ENCODE results near the gene NDN. TPM values are rescaled to one million over a fixed set of nuclear protein-coding genes. Genes with fewer than 3 reads are reported as not detected.

The NDN gene
- total RNA-seq, 1 experiment from 2014 or later = not detected

- Histone ChIP-seq H3K27me3 (ENCODE audit: insufficient read depth, low read depth) (peaks cover 13% of the 10 kb centered on the region; the same call in 1 of the 2 replicates), H3K9me2 (ENCODE audit: insufficient read depth) (no peaks in the 10 kb centered on the region), H3K4me1 (replicated peaks; ENCODE audit: insufficient read depth) (no peaks in the 10 kb centered on the region), H3F3A (ENCODE audit: insufficient read depth, low read depth) (no peaks in the 10 kb centered on the region), H3K4me3 (no peak overlapping the region), H4K20me1 (ENCODE audit: insufficient read depth) (no peaks in the 10 kb centered on the region), H3K36me3 (ENCODE audit: low read depth) (no peaks in the 10 kb centered on the region), H3K79me2 (ENCODE audit: low read depth) (no peaks in the 10 kb centered on the region), H3K27ac (no peak overlapping the region), H3K4me2 (no peak overlapping the region), H3K9me3 (ENCODE audit: insufficient read depth, low read depth) (no peaks in the 10 kb centered on the region), H2AFZ (no peak overlapping the region)
- ChIA-PET POLR2A (ENCODE audit: unreplicated experiment) (no interaction called here), CTCF (no interaction called here)
- TF ChIP-seq CTCF (conservative IDR thresholded peaks at IDR 0.05) = no peak
- TF ChIP-seq EZH2 (IDR thresholded peaks at IDR 0.05; ENCODE audit: low read depth) = no peak
- no peak for DNase-seq
- no TSS peak for BruUV-seq (replicated peaks)
- intact Hi-C loops (cut with micrococcal nuclease; ENCODE audit: unreplicated experiment) = no loop called here
These were observed 15.6 kb downstream of the NDN start for GRCh38 chr15:23671481-23671880.

DNA sequence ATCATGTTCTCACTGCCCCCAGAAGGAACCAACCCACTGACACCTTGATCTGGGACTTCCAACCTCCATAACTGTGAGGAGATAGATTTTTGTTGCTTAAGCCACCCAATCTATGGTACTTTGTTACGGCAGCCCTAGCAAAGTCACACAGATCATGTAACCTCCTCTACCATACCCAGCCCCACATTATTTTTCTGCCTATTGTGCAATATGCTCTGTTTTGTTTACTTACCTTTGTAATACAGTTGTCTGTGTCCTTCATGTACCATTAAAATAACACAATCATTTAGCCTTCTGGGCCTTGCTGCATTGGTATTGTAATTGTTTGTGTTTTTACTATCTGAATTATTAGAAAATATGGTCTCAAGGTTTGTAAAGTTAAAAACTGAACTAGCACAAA lies 16.1 kb downstream of the NDN start:
- peaks cover 13% of the 10 kb centered on the region; the same call in 1 of the 2 replicates for H3K27me3 ChIP-seq (ENCODE audit: insufficient read depth, low read depth)
- ChIA-PET POLR2A (ENCODE audit: unreplicated experiment) (no interaction called here), CTCF (no interaction called here)
- no peaks in the 10 kb centered on the region for H3F3A ChIP-seq (ENCODE audit: insufficient read depth, low read depth)
- H3K9me2 ChIP-seq (ENCODE audit: insufficient read depth) = no peaks in the 10 kb centered on the region
- H3K79me2 ChIP-seq (ENCODE audit: low read depth) = no peaks in the 10 kb centered on the region
- TF ChIP-seq EZH2 (IDR thresholded peaks at IDR 0.05; ENCODE audit: low read depth) = no peak
- TF ChIP-seq CTCF (conservative IDR thresholded peaks at IDR 0.05) = no peak
- no peaks in the 10 kb centered on the region for H3K4me1 ChIP-seq (replicated peaks; ENCODE audit: insufficient read depth)
- H3K4me3 ChIP-seq = no peak overlapping the region
- intact Hi-C loops (cut with micrococcal nuclease; ENCODE audit: unreplicated experiment) = no loop called here
- no TSS peak for BruUV-seq (replicated peaks)
- H3K4me2 ChIP-seq = no peak overlapping the region
- no peaks in the 10 kb centered on the region for H3K9me3 ChIP-seq (ENCODE audit: insufficient read depth, low read depth)
- no peak for DNase-seq
- no peaks in the 10 kb centered on the region for H4K20me1 ChIP-seq (ENCODE audit: insufficient read depth)
- no peak overlapping the region for H3K27ac ChIP-seq
- no peak overlapping the region for H2AFZ ChIP-seq
- H3K36me3 ChIP-seq (ENCODE audit: low read depth) = no peaks in the 10 kb centered on the region

DNA sequence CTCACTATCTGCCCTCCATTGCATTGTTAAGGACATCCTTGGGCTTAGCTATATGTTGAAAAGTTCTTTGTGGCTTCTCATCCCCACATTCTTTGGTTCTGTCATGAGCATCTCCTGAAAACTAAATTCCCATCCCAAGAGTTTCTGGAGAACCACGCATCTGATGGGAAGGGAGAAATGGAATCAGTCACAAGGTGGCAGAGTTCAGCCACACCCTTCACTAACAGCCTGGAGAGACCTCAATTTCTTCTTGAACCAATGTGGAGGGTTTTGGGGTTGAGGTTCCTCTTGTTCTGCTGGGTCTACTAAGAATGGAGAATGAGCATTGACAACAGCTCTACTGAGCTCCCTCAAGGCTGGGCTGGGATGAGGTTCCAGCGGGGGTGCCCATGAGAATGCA lies 23.9 kb downstream of the NDN start:
- Histone ChIP-seq H4K20me1 (ENCODE audit: insufficient read depth) (no peaks in the 10 kb centered on the region), H3F3A (ENCODE audit: insufficient read depth, low read depth) (no peaks in the 10 kb centered on the region), H2AFZ (no peak overlapping the region), H3K4me3 (no peak overlapping the region), H3K9me3 (ENCODE audit: insufficient read depth, low read depth) (no peaks in the 10 kb centered on the region), H3K4me1 (replicated peaks; ENCODE audit: insufficient read depth) (no peaks in the 10 kb centered on the region), H3K36me3 (ENCODE audit: low read depth) (no peaks in the 10 kb centered on the region), H3K4me2 (no peak overlapping the region), H3K27ac (no peak overlapping the region), H3K27me3 (ENCODE audit: insufficient read depth, low read depth) (peaks cover 45% of the 10 kb centered on the region), H3K9me2 (ENCODE audit: insufficient read depth) (no peaks in the 10 kb centered on the region), H3K79me2 (ENCODE audit: low read depth) (no peaks in the 10 kb centered on the region)
- TF ChIP-seq CTCF (conservative IDR thresholded peaks at IDR 0.05) (no peak), EZH2 (IDR thresholded peaks at IDR 0.05; ENCODE audit: low read depth) (no peak)
- CTCF ChIA-PET = no interaction called here
- no TSS peak for BruUV-seq (replicated peaks)
- intact Hi-C loops (cut with micrococcal nuclease; ENCODE audit: unreplicated experiment) = no loop called here
- POLR2A ChIA-PET (ENCODE audit: unreplicated experiment) = no interaction called here
- DNase-seq = no peak
